ENCODE measurements around the gene ZMYND8.

Gene ZMYND8

DNA sequence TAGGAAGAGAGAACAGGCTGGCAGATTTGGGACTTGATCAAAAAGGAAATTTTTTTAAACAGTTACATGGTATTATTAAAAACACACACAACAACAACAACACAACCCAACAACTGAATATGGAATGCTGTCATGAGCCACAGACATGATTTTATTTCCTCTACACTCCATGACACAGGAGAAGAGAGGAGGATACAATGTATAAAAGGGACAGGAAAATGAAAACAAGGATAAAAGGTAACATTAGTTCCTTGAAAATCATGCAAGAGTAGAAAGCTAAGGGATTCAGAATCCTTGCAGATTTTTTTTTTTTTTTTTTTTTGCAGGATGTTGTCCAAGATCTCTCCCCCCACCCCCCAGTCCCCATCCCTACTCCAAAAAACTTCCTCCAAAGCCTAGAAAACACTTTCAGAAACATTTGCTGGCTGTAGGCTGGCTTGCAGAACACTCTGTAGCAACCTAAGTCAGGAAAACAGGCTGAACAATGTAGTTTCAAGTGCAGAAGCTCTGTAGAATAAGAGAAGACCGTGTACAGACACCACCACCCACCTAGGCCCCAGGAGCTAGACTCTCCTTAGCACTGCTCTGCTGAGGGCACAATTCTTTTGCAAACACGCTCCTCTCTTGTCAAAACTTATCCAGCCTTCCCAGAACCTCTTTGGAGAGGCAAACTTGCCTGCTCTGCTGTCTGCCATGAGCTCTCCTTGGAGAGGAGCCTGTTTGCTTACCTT lies 845 bp downstream of the ZMYND8 start:
- H3K4me3 ChIP-seq: peak overlapping the region; percentile 0 to 27 (median 7)
- peak overlapping the region; percentile 38 to 100 (median 98) for H3K27ac ChIP-seq

GRCh38 chr20:47354714-47355488 lies 1.6 kb downstream of the ZMYND8 start:
- peak overlapping the region in 20 of 21 experiments; percentile 93 to 100 (median 98) for H3K27ac ChIP-seq
- H3K4me3 ChIP-seq: peak overlapping the region in 6 of 7 experiments; percentile 0 to 27 (median 10)

DNA sequence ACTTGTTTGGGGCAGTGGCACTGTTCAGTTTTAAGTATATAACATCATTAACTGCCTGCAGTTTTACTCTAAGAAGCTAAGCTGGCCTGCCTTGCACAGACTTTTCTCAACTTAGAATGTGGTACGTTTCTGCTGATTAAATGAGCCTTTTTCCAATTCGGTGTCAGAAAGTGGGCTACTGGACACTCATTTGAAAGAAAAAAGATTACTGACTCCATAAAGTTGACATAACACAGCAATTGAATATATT lies 2.1 kb downstream of the ZMYND8 start:
- Histone ChIP-seq H3K4me3 (peak overlapping the region in 3 of 7 experiments; percentile 7 to 27 (median 12)), H3K27ac (peak overlapping the region in 20 of 21 experiments; percentile 93 to 100 (median 98))

GRCh38 chr20:47353692-47354463 lies 2.6 kb downstream of the ZMYND8 start:
- H3K4me3 ChIP-seq: peak overlapping the region in 1 of 7 experiments; percentile 7
- peak overlapping the region in 20 of 21 experiments; percentile 93 to 100 (median 98) for H3K27ac ChIP-seq

DNA sequence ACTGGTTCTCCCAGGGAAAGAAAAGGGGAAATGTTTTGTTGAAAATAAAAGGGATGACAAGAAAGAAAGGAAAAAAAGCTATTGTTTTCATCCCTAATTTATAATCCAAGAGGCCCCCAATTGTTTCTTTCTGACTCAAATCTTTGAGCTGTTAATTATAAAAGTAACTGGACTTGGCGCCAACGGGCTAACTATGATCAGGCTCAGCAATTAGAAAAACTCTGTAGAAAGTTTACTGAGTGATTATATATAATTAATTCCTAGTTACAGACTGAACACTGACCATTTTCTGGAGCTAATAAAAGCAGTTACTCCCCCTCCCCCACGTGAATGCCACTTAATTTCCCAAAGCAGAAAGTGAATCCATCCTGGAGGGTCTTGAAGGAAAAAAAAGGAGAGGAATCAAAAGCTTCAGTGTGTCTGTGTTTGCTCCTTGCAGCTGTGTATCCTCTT lies 3.2 kb downstream of the ZMYND8 start:
- peak overlapping the region; percentile 1 to 100 (median 98) for H3K27ac ChIP-seq
- peak overlapping the region in 1 of 7 experiments; percentile 2 for H3K4me3 ChIP-seq

- Histone ChIP-seq H3K27ac (peak overlapping the region; percentile 1 to 100 (median 97)), H3K4me3 (peak overlapping the region in 3 of 7 experiments; percentile 2 to 19 (median 13))
Observed at GRCh38 chr20:47352332-47353238, 3.9 kb downstream of the ZMYND8 start.

DNA sequence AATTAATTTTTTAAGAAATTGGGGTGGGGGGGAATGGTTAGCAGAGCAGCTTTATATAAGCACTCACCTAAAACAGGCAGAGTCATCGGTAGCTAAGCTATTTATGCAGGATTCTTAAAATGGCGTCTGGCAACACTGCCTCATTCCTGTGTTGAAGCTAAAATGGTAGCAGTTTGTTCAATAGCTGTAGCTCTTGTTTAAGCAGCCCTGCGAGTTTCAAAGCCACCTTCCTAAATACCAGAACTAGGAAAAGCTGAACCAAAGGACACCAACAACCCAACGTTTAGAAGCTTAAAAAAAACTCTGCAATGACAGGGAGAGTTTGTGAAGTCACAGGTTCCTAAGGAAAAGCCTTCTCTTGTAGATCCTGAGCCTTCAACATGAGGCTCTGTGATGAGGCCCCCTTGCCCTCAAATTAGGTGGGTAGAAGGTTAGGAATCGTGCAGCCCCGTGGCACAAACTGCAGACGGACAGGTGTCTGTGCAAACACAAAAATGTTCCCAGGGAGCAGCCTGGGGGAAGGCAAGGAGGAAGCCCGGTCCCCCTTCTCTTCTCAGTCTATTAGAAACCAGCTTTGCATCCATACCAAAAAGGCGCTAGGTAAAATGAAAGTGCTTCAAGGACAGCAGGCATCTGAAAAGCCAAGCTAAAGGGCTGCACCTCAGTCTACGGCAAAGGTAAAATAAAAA lies 4.7 kb downstream of the ZMYND8 start:
- Histone ChIP-seq H3K4me3 (peak overlapping the region in 3 of 7 experiments; percentile 2 to 19 (median 13)), H3K27ac (peak overlapping the region in 20 of 21 experiments; percentile 63 to 100 (median 98))

- H3K4me3 ChIP-seq: no peak overlapping the region
- H3K27ac ChIP-seq: peak overlapping the region in 18 of 21 experiments; percentile 57 to 100 (median 97)
Observed at GRCh38 chr20:47350691-47351545, 5.6 kb downstream of the ZMYND8 start.

GRCh38 chr20:47350181-47350550 lies 6.3 kb downstream of the ZMYND8 start:
- Histone ChIP-seq H3K4me3 (no peak overlapping the region), H3K27ac (peak overlapping the region in 16 of 21 experiments; percentile 2 to 100 (median 96))

DNA sequence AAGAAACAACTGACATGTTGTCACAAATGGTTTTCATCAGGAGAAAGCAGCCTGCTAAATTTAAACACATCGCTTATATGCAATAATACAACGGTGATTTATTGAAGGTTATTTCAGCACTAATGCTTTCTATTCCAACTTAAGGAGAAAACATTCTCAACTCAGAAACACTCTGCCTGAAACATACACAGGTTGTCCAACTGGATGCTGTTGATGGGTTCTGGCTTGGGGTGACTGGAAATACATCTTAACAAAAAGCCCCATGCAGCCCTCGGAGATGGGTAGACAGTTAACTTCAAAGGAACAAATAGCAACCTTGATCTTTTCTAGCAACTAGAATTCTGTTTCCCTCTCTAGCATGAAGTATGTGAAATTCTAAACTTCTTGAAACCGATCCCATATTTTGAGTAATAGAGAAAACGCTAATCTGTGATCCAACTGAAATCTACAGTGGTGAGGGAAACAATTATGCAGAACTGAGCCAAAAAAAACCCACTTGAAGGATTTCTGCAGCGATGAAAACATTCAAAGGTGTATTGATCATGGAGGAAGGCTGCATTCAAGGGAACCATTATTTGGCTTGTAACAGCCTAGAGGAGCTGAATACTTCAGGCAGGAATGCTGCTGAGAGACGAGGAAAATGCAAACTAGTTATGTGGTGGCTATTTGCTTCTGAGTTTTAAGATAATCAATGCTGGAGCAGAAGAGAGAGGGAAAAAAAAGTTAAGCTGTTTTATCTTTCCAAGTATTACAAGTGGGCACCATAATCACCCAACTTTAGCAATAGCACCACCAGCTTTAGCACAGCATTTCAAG lies 6.9 kb downstream of the ZMYND8 start:
- Histone ChIP-seq H3K27ac (peak overlapping the region in 18 of 21 experiments; percentile 1 to 100 (median 60)), H3K4me3 (no peak overlapping the region)

DNA sequence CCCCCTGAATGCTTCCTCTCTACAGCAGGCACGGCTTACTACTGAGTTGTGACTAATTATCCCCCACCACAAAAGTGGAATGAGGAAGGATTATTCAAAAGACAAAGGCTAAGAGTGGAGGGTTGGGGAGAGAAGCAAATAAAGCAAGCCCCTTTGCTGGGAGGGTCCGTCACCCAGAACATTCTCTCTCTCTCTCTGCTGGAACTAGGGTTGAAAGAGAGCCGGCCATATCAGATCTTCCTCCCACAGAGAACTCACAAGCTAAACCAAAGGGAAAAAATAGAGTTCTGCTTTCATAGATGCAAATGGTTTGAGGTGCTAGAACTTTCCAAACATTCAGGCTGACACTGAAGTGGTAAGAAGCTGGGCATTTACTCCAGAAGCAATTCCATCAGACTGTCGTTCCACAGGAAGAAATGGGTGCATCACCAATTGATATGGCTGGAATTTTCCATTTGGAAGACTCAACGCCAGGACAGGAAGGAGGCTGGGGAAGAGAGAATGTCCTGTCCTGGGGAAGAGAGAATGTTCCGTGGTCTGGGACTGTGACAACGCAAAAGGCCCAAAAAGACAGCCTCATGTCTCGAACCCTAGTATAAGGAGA lies 7.9 kb downstream of the ZMYND8 start:
- H3K27ac ChIP-seq: peak overlapping the region in 17 of 21 experiments; percentile 2 to 100 (median 61)

GRCh38 chr20:47347661-47348435 lies 8.7 kb downstream of the ZMYND8 start:
- Histone ChIP-seq H3K27ac (peak overlapping the region in 17 of 21 experiments; percentile 2 to 100 (median 61)), H3K4me3 (no peak overlapping the region)

More for the DNA sequence above, 7.9 kb downstream of the ZMYND8 start:
- no peak overlapping the region for H3K4me3 ChIP-seq

- Histone ChIP-seq H3K27ac (peak overlapping the region in 3 of 21 experiments; percentile 12 to 66 (median 55)), H3K4me3 (no peak overlapping the region)
Observed at GRCh38 chr20:47346172-47346571, 10.3 kb downstream of the ZMYND8 start.

DNA sequence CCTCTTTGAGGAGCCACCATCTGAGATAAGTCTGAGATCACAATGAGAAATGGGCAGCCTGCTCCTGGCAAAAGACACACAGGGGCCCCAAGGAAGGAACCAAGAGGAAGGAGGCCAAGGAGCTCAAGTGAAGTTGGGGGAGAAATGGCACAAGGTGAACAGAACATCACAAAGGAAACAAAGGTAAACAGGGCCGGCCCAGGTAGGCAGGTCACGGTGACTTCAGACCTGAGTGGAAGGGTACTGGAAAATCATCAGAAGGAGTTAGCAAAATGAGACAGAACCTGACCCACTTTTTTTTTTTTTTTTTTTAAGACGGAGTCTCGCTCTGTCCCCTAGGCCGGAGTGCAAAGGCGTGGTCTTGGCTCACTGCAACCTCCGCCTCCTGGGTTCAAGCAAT lies 11.3 kb downstream of the ZMYND8 start:
- no peak overlapping the region for H3K27ac ChIP-seq
- no peak overlapping the region for H3K4me3 ChIP-seq

DNA sequence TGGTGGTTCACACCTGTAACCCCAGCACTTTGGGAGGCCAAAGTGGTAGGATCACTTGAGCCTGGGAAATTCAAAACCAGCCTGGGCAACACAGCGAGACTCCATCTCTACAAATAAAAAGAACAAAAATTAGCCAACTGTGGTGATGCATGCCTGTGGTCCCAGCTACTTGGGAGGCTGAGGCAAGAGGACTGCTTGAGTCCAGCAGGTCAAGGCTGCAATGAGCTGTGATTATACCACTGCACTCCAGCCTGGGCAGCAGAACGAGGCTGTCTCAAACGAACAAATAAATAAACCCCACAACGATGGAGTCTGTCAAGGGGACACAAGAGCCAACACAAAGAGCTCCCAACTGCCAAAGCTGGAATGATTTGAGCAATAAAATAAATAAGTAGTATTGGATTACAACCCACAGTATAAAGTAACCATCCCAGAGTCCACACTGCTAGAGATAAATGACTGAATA lies 13.5 kb downstream of the ZMYND8 start:
- no peak overlapping the region for H3K4me3 ChIP-seq
- no peak overlapping the region for H3K27ac ChIP-seq

Data from skin epidermis (tissue), 12 donors.